Spinal cord (tissue), 10 donors: Measurements from ENCODE around the gene PYDC1. TPM values are rescaled to one million over a fixed set of nuclear protein-coding genes. Genes with fewer than 3 reads are reported as not detected.
"Not testable (repeated sequence)": the region's sequence is repeated elsewhere in the genome, so short reads cannot be mapped to it uniquely, and the experiment has no call there.

ENCODE experiments used
- DNase-seq, 6 donors: peaks; one replicate each; pipeline versions ENCODE4 v3.0.0 to v3.0.0-alpha.2; 2013 to 2015; ENCODE audit warnings: low spot score in 6 of 6, low read depth in 4 of 6
- H3K27ac ChIP-seq: one replicate; pipeline ENCODE4 v1.5.1; 2013; ENCODE audit warnings: low read depth, low read length, control low read depth
- H3K27me3 ChIP-seq: one replicate; pipeline ENCODE4 v1.6.1; 2013; ENCODE audit warnings: low read length; ENCODE audit not compliant: control insufficient read depth, insufficient read depth
- H3K36me3 ChIP-seq: one replicate; pipeline ENCODE4 v1.6.1; 2013; ENCODE audit warnings: low read length; ENCODE audit not compliant: control insufficient read depth, insufficient read depth
- H3K4me1 ChIP-seq: one replicate; pipeline ENCODE4 v1.6.1; 2013; ENCODE audit warnings: low read length; ENCODE audit not compliant: control insufficient read depth, insufficient read depth
- H3K4me3 ChIP-seq: one replicate; pipeline ENCODE4 v1.5.1; 2013; ENCODE audit warnings: low read depth, low read length, control low read depth
- H3K9me3 ChIP-seq: one replicate; pipeline ENCODE4 v1.6.1; 2013; ENCODE audit warnings: low read length; ENCODE audit not compliant: control insufficient read depth, insufficient read depth
- WGBS: methylation state at CpG from one replicate; pipeline ENCODE4 v1.1.5; 2013; ENCODE audit warnings: missing lambda C conversion rate; ENCODE audit not compliant: insufficient coverage; 5-methylcytosine and 5-hydroxymethylcytosine counted together
- polyA plus RNA-seq, 2 donors: library from polyadenylated mRNA; unstranded; fragments of 120-200 nt; gene quantifications; one replicate each; pipeline ENCODE4 v1.2.1, GENCODE V29; 2013; ENCODE audit not compliant: insufficient read length in 2 of 2
- total RNA-seq, 2 donors: library from RNA; depleted of rRNA in 1 of 2; stranded (reverse); fragments of 120-200 nt in 1 of 2; fragments of >200 nt in 1 of 2; gene quantifications; one replicate each; pipeline versions ENCODE4 v1.2.3 to v1.2.4, GENCODE V29; 2013 to 2014
- donor health status: healthy.

The PYDC1 gene
- total and polyA plus RNA-seq, 4 donors: 0.86 to 2.0 (median 1.3) TPM; not detected in 1

GRCh38 chr16:31250782-31251384, 33.9 kb upstream of the PYDC1 start:
- Histone ChIP-seq H3K27me3 (no peaks in the 10 kb centered on the region), H3K36me3 (no peaks in the 10 kb centered on the region), H3K27ac (no peak overlapping the region), H3K9me3 (no peaks in the 10 kb centered on the region), H3K4me1 (no peaks in the 10 kb centered on the region), H3K4me3 (no peak overlapping the region)
- 94% methylated on average over 7 of the region's 7 CpGs for WGBS
- DNase-seq: no peak

GRCh38 chr16:31248344-31248743, 31.4 kb upstream of the PYDC1 start:
- no peaks in the 10 kb centered on the region for H3K36me3 ChIP-seq
- H3K9me3 ChIP-seq: no peaks in the 10 kb centered on the region
- no peaks in the 10 kb centered on the region for H3K4me1 ChIP-seq
- WGBS: 79% methylated on average over 3 of the region's 5 CpGs
- DNase-seq: no peak
- H3K27ac ChIP-seq: no peak overlapping the region
- no peak overlapping the region for H3K4me3 ChIP-seq
- no peaks in the 10 kb centered on the region for H3K27me3 ChIP-seq

GRCh38 chr16:31246296-31246695, 29.4 kb upstream of the PYDC1 start:
- 95% methylated on average over 2 of the region's 3 CpGs for WGBS
- no peaks in the 10 kb centered on the region for H3K27me3 ChIP-seq
- no peaks in the 10 kb centered on the region for H3K9me3 ChIP-seq
- no peaks in the 10 kb centered on the region for H3K4me1 ChIP-seq
- no peaks in the 10 kb centered on the region for H3K36me3 ChIP-seq
- H3K4me3 ChIP-seq: no peak overlapping the region
- DNase-seq: no peak
- no peak overlapping the region for H3K27ac ChIP-seq

- DNase-seq, H3K4me1 ChIP-seq, H3K4me3 ChIP-seq, H3K36me3 ChIP-seq, H3K27me3 ChIP-seq, H3K27ac ChIP-seq, H3K9me3 ChIP-seq: not testable (repeated sequence)
- WGBS: no CpG with 5 or more reads among the region's 8 CpGs
Measured at GRCh38 chr16:31245598-31245997, 28.7 kb upstream of the PYDC1 start.

GRCh38 chr16:31243734-31244670, 27.1 kb upstream of the PYDC1 start:
- Histone ChIP-seq H3K4me1 (no peaks in the 10 kb centered on the region), H3K4me3 (no peak overlapping the region), H3K27me3 (no peaks in the 10 kb centered on the region), H3K36me3 (no peaks in the 10 kb centered on the region), H3K9me3 (no peaks in the 10 kb centered on the region), H3K27ac (no peak overlapping the region)
- 47% methylated on average over 3 of the region's 9 CpGs for WGBS
- DNase-seq: no peak

GRCh38 chr16:31242206-31242605, 25.3 kb upstream of the PYDC1 start:
- Histone ChIP-seq H3K4me1 (no peaks in the 10 kb centered on the region), H3K27me3 (no peaks in the 10 kb centered on the region), H3K27ac (no peak overlapping the region), H3K4me3 (no peak overlapping the region), H3K9me3 (no peaks in the 10 kb centered on the region), H3K36me3 (no peaks in the 10 kb centered on the region)
- 56% methylated on average over 3 of the region's 6 CpGs for WGBS
- peak in 1 of 6 donors; percentile 12 for DNase-seq

GRCh38 chr16:31238041-31238440, 21.1 kb upstream of the PYDC1 start:
- no CpG with 5 or more reads among the region's 4 CpGs for WGBS
- Histone ChIP-seq H3K9me3 (peaks cover 3% of the 10 kb centered on the region), H3K4me3 (no peak overlapping the region), H3K27me3 (no peaks in the 10 kb centered on the region), H3K4me1 (no peaks in the 10 kb centered on the region), H3K36me3 (no peaks in the 10 kb centered on the region), H3K27ac (no peak overlapping the region)
- DNase-seq: no peak

GRCh38 chr16:31229501-31229900, 12.6 kb upstream of the PYDC1 start:
- 91% methylated on average over 8 of the region's 10 CpGs for WGBS
- Histone ChIP-seq H3K36me3 (peaks cover 2% of the 10 kb centered on the region), H3K4me1 (no peaks in the 10 kb centered on the region)

GRCh38 chr16:31228206-31228605, 11.3 kb upstream of the PYDC1 start:
- peaks cover 2% of the 10 kb centered on the region for H3K36me3 ChIP-seq
- 100% methylated on average over 1 of the region's 4 CpGs for WGBS
- H3K27ac ChIP-seq: no peak overlapping the region
- no peak overlapping the region for H3K4me3 ChIP-seq
- H3K27me3 ChIP-seq: no peaks in the 10 kb centered on the region
- DNase-seq: no peak
- H3K9me3 ChIP-seq: no peaks in the 10 kb centered on the region
- H3K4me1 ChIP-seq: no peaks in the 10 kb centered on the region

More at GRCh38 chr16:31229501-31229900, 12.6 kb upstream of the PYDC1 start:
- H3K9me3 ChIP-seq: no peaks in the 10 kb centered on the region
- no peak for DNase-seq
- H3K27me3 ChIP-seq: no peaks in the 10 kb centered on the region
- H3K4me3 ChIP-seq: no peak overlapping the region
- H3K27ac ChIP-seq: no peak overlapping the region

GRCh38 chr16:31225193-31225592, 8.3 kb upstream of the PYDC1 start:
- H3K27me3 ChIP-seq: no peaks in the 10 kb centered on the region
- peaks cover 2% of the 10 kb centered on the region for H3K36me3 ChIP-seq
- DNase-seq: no peak
- 89% methylated on average over 1 of the region's 3 CpGs for WGBS
- no peak overlapping the region for H3K27ac ChIP-seq
- H3K4me1 ChIP-seq: no peaks in the 10 kb centered on the region
- no peak overlapping the region for H3K4me3 ChIP-seq
- no peaks in the 10 kb centered on the region for H3K9me3 ChIP-seq
